HepG2 (cell line): ENCODE results near the gene SLC16A3. TPM values are rescaled to one million over a fixed set of nuclear protein-coding genes. Genes with fewer than 3 reads are reported as not detected.
A peak's percentile ranks its signal among the peaks of the same experiment; 100 is the strongest.

Experiments used
- ATF7 ChIP-seq, 2 experiments: fragments of 450-650 bp in 1 of 2; sonication (generic) in 1 of 2; formaldehyde crosslinking in 1 of 2; IDR thresholded peaks; 2 replicates each; pipeline versions ENCODE4 v1.4.0 to v1.6.1; 2016 to 2020; ENCODE audit warnings: antibody characterized with exemption in 1 of 2, mild to moderate bottlenecking in 1 of 2, missing genetic modification reagents in 1 of 2
- BHLHE40 ChIP-seq: IDR thresholded peaks from 2 replicates; pipeline ENCODE4 v1.6.1; 2011; ENCODE audit warnings: low read length, improper control_type of control experiment
- BORCS8-MEF2B ChIP-seq: sonication (generic); formaldehyde crosslinking; IDR thresholded peaks from 2 replicates; pipeline ENCODE4 v1.8.0; 2022; ENCODE audit warnings: mild to moderate bottlenecking, missing genetic modification reagents
- DPF2 ChIP-seq: sonication (generic); formaldehyde crosslinking; IDR thresholded peaks from 2 replicates; pipeline ENCODE4 v1.4.0; 2020; ENCODE audit warnings: mild to moderate bottlenecking, low read depth, missing genetic modification reagents, borderline replicate concordance
- JUND ChIP-seq: sonication (generic); formaldehyde crosslinking; IDR thresholded peaks from 2 replicates; pipeline ENCODE4 v1.8.0; 2022; ENCODE audit warnings: mild to moderate bottlenecking, missing genetic modification reagents
- RELA ChIP-seq: sonication (generic); formaldehyde crosslinking; IDR thresholded peaks from 2 replicates; pipeline ENCODE4 v1.4.0; 2020; ENCODE audit warnings: missing genetic modification reagents
- SETDB1 ChIP-seq: sonication (generic); formaldehyde crosslinking; IDR thresholded peaks from 2 replicates; pipeline ENCODE4 v1.5.1; 2020; ENCODE audit warnings: missing genetic modification reagents, mild to moderate bottlenecking, borderline replicate concordance
- YEATS2 ChIP-seq: sonication (generic); formaldehyde crosslinking; IDR thresholded peaks from 2 replicates; pipeline ENCODE4 v1.4.0; 2020; ENCODE audit warnings: missing genetic modification reagents, borderline replicate concordance
- ZNF138 ChIP-seq: sonication (generic); formaldehyde crosslinking; IDR thresholded peaks from 2 replicates; pipeline ENCODE4 v1.5.0; 2020; ENCODE audit warnings: mild to moderate bottlenecking, low read depth, missing genetic modification reagents
- ZNF3 ChIP-seq: IDR thresholded peaks from 2 replicates; pipeline ENCODE4 v1.7.0; 2017; ENCODE audit warnings: inconsistent platforms
- ZNF510 ChIP-seq: sonication (generic); formaldehyde crosslinking; IDR thresholded peaks from 2 replicates; pipeline ENCODE4 v1.4.0; 2020; ENCODE audit warnings: low read depth, mild to moderate bottlenecking, missing genetic modification reagents
- ZNF550 ChIP-seq: sonication (generic); formaldehyde crosslinking; IDR thresholded peaks from 2 replicates; pipeline ENCODE4 v1.4.0; 2020; ENCODE audit warnings: mild to moderate bottlenecking, missing genetic modification reagents, borderline replicate concordance
- ZNF567 ChIP-seq: sonication (generic); formaldehyde crosslinking; IDR thresholded peaks from 2 replicates; pipeline ENCODE4 v1.8.1; 2023; ENCODE audit warnings: mild to moderate bottlenecking, missing genetic modification reagents, borderline replicate concordance
- ZSCAN25 ChIP-seq: sonication (generic); formaldehyde crosslinking; IDR thresholded peaks from 2 replicates; pipeline ENCODE4 v1.8.0; 2022; ENCODE audit warnings: mild to moderate bottlenecking, missing genetic modification reagents
- polyA plus RNA-seq, 8 experiments: library from polyadenylated mRNA; depleted of rRNA in 3 of 8; stranded (reverse) in 7 of 8; unstranded in 1 of 8; fragments of >200 nt; fragmentation: Illumina TruSeq in 4 of 8; extraction: Trizol in 4 of 8; gene quantifications; 2 replicates each; pipeline versions ENCODE4 v1.2.1 to v1.2.3, GENCODE V29; 2011 to 2016; ENCODE audit warnings: low read depth in 4 of 8, missing spikeins in 1 of 8, mixed read lengths in 1 of 8; ENCODE audit not compliant: insufficient read depth in 1 of 8
- total RNA-seq, 5 experiments: library from RNA; depleted of rRNA; stranded (reverse); fragments of >200 nt; fragmentation: Illumina TruSeq; extraction: Trizol; gene quantifications; 2 replicates each; pipeline ENCODE4 v1.2.3, GENCODE V29; 2016; ENCODE audit warnings: low read depth in 1 of 5
- TF ChIP-seq, protein P1 (sequence below): IDR thresholded peaks from 2 replicates; pipeline ENCODE4 v1.6.1; 2016; ENCODE audit warnings: low read depth, missing genetic modification reagents, missing compliant biosample characterization
- TF ChIP-seq, protein P2 (sequence below): sonication (generic); formaldehyde crosslinking; IDR thresholded peaks from 2 replicates; pipeline ENCODE4 v1.4.0; 2020; ENCODE audit warnings: missing genetic modification reagents
- TF ChIP-seq, protein P3 (sequence below): sonication (generic); formaldehyde crosslinking; IDR thresholded peaks from 2 replicates; pipeline ENCODE4 v1.5.0; 2020; ENCODE audit warnings: missing genetic modification reagents, mild to moderate bottlenecking, borderline replicate concordance
- TF ChIP-seq, protein P4 (sequence below): sonication (generic); formaldehyde crosslinking; IDR thresholded peaks from 2 replicates; pipeline ENCODE4 v1.4.0; 2020; ENCODE audit warnings: missing genetic modification reagents
- TF ChIP-seq, protein P5 (sequence below): sonication (generic); formaldehyde crosslinking; IDR thresholded peaks from 2 replicates; pipeline ENCODE4 v1.4.0; 2020; ENCODE audit warnings: mild to moderate bottlenecking, missing genetic modification reagents

The SLC16A3 gene
- total and polyA plus RNA-seq, 2 of the 13 experiments (the other 11 are each of a cell fraction or from before 2014, with no cell fraction given) = 242 to 349 TPM

DNA sequence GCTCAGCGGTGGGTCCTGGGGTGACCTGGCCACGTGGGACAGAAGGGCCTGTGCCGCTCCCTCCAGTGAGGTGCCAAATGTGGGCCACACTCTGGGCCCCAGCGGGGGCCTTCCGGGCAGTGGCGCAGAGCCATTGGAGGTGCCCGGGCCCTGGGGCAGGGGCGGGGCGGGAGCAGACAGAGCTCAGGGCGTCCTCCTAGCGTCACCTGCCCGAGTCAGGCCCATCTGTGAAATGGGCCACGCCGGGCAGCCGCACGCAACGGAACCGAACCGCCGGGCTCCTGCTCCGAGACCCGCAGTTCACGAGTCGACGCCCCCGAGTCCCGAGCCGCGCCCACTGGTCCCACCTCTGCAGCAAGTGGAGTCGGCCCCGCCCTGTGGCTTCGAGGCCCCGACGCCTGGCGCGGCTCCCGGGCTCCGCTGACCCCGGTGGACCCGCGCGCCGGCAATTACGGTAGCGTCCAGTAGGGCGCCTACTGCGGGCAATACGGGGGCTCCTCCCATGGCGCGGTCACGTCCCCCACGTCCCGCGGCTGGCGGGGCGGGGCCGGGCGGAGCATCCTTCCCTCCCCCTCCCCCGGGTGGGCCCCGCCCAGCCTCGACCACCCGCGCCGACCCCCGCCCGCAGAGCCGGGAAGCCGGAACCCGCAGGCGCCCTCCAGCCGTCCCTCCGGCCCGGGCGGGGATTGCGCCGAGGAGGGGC is 1.9 kb downstream of the SLC16A3 start (continued):
- peak; percentile 95 for TF ChIP-seq BORCS8-MEF2B
- TF ChIP-seq ATF7 (IDR thresholded peaks at IDR 0.05) = no peak
- TF ChIP-seq ATF7 (CRISPR knock-in tag; IDR thresholded peaks at IDR 0.05) = peak; percentile 81; the same call in 1 of the 2 replicates
- TF ChIP-seq, protein P1, sequence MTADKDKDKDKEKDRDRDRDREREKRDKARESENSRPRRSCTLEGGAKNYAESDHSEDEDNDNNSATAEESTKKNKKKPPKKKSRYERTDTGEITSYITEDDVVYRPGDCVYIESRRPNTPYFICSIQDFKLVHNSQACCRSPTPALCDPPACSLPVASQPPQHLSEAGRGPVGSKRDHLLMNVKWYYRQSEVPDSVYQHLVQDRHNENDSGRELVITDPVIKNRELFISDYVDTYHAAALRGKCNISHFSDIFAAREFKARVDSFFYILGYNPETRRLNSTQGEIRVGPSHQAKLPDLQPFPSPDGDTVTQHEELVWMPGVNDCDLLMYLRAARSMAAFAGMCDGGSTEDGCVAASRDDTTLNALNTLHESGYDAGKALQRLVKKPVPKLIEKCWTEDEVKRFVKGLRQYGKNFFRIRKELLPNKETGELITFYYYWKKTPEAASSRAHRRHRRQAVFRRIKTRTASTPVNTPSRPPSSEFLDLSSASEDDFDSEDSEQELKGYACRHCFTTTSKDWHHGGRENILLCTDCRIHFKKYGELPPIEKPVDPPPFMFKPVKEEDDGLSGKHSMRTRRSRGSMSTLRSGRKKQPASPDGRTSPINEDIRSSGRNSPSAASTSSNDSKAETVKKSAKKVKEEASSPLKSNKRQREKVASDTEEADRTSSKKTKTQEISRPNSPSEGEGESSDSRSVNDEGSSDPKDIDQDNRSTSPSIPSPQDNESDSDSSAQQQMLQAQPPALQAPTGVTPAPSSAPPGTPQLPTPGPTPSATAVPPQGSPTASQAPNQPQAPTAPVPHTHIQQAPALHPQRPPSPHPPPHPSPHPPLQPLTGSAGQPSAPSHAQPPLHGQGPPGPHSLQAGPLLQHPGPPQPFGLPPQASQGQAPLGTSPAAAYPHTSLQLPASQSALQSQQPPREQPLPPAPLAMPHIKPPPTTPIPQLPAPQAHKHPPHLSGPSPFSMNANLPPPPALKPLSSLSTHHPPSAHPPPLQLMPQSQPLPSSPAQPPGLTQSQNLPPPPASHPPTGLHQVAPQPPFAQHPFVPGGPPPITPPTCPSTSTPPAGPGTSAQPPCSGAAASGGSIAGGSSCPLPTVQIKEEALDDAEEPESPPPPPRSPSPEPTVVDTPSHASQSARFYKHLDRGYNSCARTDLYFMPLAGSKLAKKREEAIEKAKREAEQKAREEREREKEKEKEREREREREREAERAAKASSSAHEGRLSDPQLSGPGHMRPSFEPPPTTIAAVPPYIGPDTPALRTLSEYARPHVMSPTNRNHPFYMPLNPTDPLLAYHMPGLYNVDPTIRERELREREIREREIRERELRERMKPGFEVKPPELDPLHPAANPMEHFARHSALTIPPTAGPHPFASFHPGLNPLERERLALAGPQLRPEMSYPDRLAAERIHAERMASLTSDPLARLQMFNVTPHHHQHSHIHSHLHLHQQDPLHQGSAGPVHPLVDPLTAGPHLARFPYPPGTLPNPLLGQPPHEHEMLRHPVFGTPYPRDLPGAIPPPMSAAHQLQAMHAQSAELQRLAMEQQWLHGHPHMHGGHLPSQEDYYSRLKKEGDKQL (CRISPR knock-in tag) = no peak; the same call in 1 of the 2 replicates
- TF ChIP-seq RELA (CRISPR knock-in tag) = no peak
- TF ChIP-seq BHLHE40 = peak; percentile 17; the same call in 1 of the 2 replicates
- TF ChIP-seq, protein P2, sequence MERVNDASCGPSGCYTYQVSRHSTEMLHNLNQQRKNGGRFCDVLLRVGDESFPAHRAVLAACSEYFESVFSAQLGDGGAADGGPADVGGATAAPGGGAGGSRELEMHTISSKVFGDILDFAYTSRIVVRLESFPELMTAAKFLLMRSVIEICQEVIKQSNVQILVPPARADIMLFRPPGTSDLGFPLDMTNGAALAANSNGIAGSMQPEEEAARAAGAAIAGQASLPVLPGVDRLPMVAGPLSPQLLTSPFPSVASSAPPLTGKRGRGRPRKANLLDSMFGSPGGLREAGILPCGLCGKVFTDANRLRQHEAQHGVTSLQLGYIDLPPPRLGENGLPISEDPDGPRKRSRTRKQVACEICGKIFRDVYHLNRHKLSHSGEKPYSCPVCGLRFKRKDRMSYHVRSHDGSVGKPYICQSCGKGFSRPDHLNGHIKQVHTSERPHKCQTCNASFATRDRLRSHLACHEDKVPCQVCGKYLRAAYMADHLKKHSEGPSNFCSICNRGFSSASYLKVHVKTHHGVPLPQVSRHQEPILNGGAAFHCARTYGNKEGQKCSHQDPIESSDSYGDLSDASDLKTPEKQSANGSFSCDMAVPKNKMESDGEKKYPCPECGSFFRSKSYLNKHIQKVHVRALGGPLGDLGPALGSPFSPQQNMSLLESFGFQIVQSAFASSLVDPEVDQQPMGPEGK = no peak; the same call in none of the 2 replicates
- TF ChIP-seq, protein P3, sequence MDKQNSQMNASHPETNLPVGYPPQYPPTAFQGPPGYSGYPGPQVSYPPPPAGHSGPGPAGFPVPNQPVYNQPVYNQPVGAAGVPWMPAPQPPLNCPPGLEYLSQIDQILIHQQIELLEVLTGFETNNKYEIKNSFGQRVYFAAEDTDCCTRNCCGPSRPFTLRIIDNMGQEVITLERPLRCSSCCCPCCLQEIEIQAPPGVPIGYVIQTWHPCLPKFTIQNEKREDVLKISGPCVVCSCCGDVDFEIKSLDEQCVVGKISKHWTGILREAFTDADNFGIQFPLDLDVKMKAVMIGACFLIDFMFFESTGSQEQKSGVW (CRISPR knock-in tag) = no peak
- TF ChIP-seq ZNF550 (CRISPR knock-in tag) = 0 out of 2 replicates have a peak, but pooled peaks have one; percentile 21
- TF ChIP-seq YEATS2 (CRISPR knock-in tag) = no peak; the same call in 1 of the 2 replicates
- 0 out of 2 replicates have a peak, but pooled peaks have one; percentile 36 for TF ChIP-seq SETDB1
- peak; percentile 64; the same call in 1 of the 2 replicates for TF ChIP-seq DPF2 (CRISPR knock-in tag)
- TF ChIP-seq ZNF138 = peak; percentile 99
- TF ChIP-seq ZNF567 (CRISPR knock-in tag) = peak; percentile 73; the same call in 1 of the 2 replicates
- TF ChIP-seq ZSCAN25 (CRISPR knock-in tag) = peak; percentile 89
- TF ChIP-seq, protein P4, sequence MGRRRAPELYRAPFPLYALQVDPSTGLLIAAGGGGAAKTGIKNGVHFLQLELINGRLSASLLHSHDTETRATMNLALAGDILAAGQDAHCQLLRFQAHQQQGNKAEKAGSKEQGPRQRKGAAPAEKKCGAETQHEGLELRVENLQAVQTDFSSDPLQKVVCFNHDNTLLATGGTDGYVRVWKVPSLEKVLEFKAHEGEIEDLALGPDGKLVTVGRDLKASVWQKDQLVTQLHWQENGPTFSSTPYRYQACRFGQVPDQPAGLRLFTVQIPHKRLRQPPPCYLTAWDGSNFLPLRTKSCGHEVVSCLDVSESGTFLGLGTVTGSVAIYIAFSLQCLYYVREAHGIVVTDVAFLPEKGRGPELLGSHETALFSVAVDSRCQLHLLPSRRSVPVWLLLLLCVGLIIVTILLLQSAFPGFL (CRISPR knock-in tag) = peak; percentile 90; the same call in 1 of the 2 replicates
- TF ChIP-seq JUND (CRISPR knock-in tag) = peak; percentile 79; the same call in 1 of the 2 replicates
- peak; percentile 98; the same call in 1 of the 2 replicates for TF ChIP-seq ZNF510 (CRISPR knock-in tag)
- TF ChIP-seq, protein P5, sequence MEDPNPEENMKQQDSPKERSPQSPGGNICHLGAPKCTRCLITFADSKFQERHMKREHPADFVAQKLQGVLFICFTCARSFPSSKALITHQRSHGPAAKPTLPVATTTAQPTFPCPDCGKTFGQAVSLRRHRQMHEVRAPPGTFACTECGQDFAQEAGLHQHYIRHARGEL (CRISPR knock-in tag) = peak; percentile 59
- TF ChIP-seq ZNF3 = no peak; the same call in 1 of the 2 replicates
